HG03108 (cell line): ENCODE data around the gene KANTR.
"Not testable (repeated sequence)": the region's sequence is repeated elsewhere in the genome, so short reads cannot be mapped to it uniquely, and the experiment has no call there.

ENCODE experiments used
- ATAC-seq: cut with Tn5 transposase; IDR thresholded peaks from one replicate; pipeline ENCODE4 v1.9.1; 2021; ENCODE audit warnings: moderate library complexity; ENCODE audit not compliant: unreplicated experiment

The KANTR gene

GRCh38 chrX:53122013-53122412 lies 28.1 kb downstream of the KANTR start:
- no peak for ATAC-seq

- ATAC-seq = no peak
Observed at GRCh38 chrX:53125506-53125905, 31.6 kb downstream of the KANTR start.

- no peak for ATAC-seq
Observed at GRCh38 chrX:53126377-53126776, 32.4 kb downstream of the KANTR start.

- ATAC-seq = no peak
Observed at GRCh38 chrX:53128097-53128749, 34.3 kb downstream of the KANTR start.

DNA sequence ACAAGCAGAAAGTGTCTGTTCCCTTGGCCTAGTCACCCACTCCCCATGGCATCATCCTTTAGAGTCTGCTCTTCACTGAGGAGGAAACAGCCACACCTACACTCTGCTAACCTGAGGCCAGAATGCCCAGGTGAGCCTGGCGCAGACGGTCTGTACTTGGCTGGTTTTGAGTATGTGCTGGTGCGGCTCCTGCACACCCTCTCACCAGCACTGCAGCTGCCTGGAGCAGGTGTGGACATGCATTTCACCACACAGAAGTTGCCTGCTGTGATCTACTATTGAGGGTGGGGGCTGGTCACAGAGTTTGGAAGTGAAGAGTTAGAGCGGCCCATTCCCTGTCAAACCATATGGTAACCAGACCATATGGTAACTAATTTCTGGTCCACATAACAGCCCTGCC lies 39.5 kb downstream of the KANTR start:
- ATAC-seq = no peak

GRCh38 chrX:53135581-53135980 lies 41.6 kb downstream of the KANTR start:
- no peak for ATAC-seq

DNA sequence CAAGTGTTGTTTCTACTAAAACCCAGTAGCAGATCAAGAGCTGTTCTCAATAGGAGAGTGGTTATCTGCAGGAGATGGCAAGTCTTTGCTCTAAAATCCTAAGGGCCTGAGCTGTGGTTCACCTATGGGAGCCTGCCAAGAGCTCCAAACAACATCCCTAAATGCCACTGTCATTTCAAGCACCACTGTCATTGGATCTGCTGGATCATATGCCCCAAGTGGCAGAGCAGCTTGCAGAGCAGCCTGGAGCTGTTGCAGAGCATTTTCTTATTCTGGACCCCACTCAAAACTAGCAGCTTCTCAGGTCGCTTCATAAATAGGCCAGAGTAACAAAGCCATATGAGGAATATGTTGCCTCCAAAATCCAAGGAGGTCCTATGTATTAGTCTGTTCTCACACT lies 59.6 kb downstream of the KANTR start:
- ATAC-seq = no peak

GRCh38 chrX:53155512-53156206 lies 61.7 kb downstream of the KANTR start:
- ATAC-seq = no peak

- no peak for ATAC-seq
Observed at GRCh38 chrX:53156207-53156596, 62.3 kb downstream of the KANTR start.

- no peak for ATAC-seq
Observed at GRCh38 chrX:53159184-53159583, 65.2 kb downstream of the KANTR start.

GRCh38 chrX:53160297-53160983 lies 66.5 kb downstream of the KANTR start:
- ATAC-seq = no peak

- no peak for ATAC-seq
Observed at GRCh38 chrX:53163436-53163835, 69.5 kb downstream of the KANTR start.

GRCh38 chrX:53164566-53164965 lies 70.6 kb downstream of the KANTR start:
- not testable (repeated sequence) for ATAC-seq

DNA sequence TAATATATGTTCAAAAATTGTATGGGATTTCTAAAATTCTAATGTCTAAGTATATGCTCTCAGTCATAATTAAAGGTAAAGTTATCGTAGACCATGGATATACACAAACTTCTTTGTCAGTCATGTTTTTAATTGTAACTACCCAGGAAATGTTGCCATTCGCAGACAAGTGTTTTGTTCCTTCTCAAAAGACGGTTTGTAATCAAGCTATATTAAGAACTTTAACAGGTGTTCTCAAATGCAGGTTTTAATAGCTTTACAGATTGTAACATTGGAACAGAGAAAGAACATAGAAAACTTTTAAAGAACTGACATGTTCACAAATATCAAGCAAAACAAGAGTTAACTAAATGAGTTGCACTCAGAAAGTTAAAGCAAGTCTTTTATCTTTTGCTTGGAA lies 72.2 kb downstream of the KANTR start:
- ATAC-seq = no peak

DNA sequence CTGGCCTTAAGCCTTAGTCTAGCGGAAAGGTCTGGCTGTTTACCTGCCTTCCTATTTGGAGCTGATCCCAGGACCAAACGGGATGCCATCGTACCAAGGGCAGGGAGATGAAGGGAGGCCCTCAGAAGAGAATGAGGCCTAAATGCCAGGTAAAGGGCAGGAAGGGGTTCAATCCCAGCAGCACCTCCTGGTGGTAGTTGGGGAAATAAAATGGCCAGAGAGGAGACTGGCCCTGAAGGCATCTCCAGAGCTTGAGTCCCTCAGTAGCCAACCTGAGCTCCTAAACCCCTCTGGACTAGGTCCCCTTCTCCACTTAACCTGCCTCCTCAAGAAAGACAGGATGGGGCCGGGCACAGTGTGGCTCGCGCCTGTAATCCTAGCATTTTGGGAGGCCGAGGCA lies 77.4 kb downstream of the KANTR start:
- no peak for ATAC-seq
